Ascending aorta (tissue), 2 donors: ENCODE data around the gene FAAP100. TPM values are rescaled to one million over a fixed set of nuclear protein-coding genes. Genes with fewer than 3 reads are reported as not detected.
A peak's percentile ranks its signal among the peaks of the same experiment; 100 is the strongest.

Experiments
- DNase-seq, 2 donors: peaks; one replicate each; pipeline ENCODE4 v3.0.0-alpha.2; 2019; ENCODE audit warnings: low spot score in 2 of 2
- H3K27ac ChIP-seq, 2 donors: fragments of 200-600 bp; sonication (generic); one replicate each; pipeline ENCODE4 v1.5.1; 2016 to 2017; ENCODE audit warnings: mild to moderate bottlenecking in 1 of 2
- H3K27me3 ChIP-seq: fragments of 200-600 bp; sonication (generic); one replicate; pipeline ENCODE4 v1.5.1; 2017
- H3K36me3 ChIP-seq, 2 donors: fragments of 200-600 bp; sonication (generic); one replicate each; pipeline ENCODE4 v1.5.1; 2016
- H3K4me1 ChIP-seq, 2 donors: fragments of 200-600 bp; sonication (generic); one replicate each; pipeline ENCODE4 v1.5.1; 2016 to 2017; ENCODE audit warnings: mild to moderate bottlenecking in 1 of 2
- H3K4me3 ChIP-seq, 2 donors: fragments of 200-600 bp; sonication (generic); one replicate each; pipeline ENCODE4 v1.5.1; 2016 to 2017; ENCODE audit warnings: mild to moderate bottlenecking in 1 of 2
- H3K9me3 ChIP-seq, 2 donors: fragments of 200-600 bp; sonication (generic); one replicate each; pipeline ENCODE4 v1.5.1; 2016
- intact Hi-C: fragments of 100-400 bp; cut with DNase I; formaldehyde crosslinking; loops from one replicate; pipeline ENCODE4 v1.15.1; 2023
- total RNA-seq: library from RNA; depleted of rRNA; stranded (reverse); fragments of >200 nt; gene quantifications from one replicate; pipeline ENCODE4 v1.1.0, GENCODE V29; 2016
- TF ChIP-seq, protein P1 (sequence below), 3 experiments: fragments of 200-600 bp in 2 of 3; fragments of 450-650 bp in 1 of 3; sonication (generic) in 2 of 3; IDR thresholded peaks; one replicate each; pipeline ENCODE4 v1.5.1; 2016 to 2019; ENCODE audit warnings: antibody characterized with exemption in 3 of 3, mild to moderate bottlenecking in 1 of 3, moderate library complexity in 1 of 3

FAAP100 gene
- total RNA-seq, 1 donor from 2014 or later, result 75.6 TPM

DNA sequence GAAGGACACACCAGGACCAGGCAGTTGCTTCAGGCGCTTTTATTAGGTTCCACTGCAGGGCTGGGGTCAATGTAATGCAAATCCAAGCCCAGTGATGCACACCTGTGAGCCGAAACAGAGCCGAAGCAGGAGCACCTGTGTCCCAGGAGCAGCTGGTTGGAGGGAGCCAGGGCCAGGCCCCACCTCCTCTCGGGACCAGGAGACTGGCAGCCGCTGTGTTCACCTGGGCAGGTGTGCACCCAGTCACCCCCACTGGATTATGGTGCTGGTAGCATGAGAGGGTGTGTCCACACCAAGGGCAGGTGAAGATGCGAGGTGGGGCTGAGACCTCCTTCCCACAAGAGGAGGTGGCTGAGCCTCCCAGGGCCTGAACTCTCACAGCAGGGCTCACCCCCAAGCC, 4.7 kb upstream of the FAAP100 start:
- intact Hi-C loops, result no loop called here
- Histone ChIP-seq H3K4me3 (no peak overlapping the region), H3K27ac (peak overlapping the region; percentile 48 to 70), H3K4me1 (peaks cover 8 to 23% of the 10 kb centered on the region in 2 donors), H3K27me3 (no peaks in the 10 kb centered on the region), H3K36me3 (peaks cover 39 to 48% of the 10 kb centered on the region in 2 donors), H3K9me3 (no peaks in the 10 kb centered on the region)
- TF ChIP-seq, protein P1, sequence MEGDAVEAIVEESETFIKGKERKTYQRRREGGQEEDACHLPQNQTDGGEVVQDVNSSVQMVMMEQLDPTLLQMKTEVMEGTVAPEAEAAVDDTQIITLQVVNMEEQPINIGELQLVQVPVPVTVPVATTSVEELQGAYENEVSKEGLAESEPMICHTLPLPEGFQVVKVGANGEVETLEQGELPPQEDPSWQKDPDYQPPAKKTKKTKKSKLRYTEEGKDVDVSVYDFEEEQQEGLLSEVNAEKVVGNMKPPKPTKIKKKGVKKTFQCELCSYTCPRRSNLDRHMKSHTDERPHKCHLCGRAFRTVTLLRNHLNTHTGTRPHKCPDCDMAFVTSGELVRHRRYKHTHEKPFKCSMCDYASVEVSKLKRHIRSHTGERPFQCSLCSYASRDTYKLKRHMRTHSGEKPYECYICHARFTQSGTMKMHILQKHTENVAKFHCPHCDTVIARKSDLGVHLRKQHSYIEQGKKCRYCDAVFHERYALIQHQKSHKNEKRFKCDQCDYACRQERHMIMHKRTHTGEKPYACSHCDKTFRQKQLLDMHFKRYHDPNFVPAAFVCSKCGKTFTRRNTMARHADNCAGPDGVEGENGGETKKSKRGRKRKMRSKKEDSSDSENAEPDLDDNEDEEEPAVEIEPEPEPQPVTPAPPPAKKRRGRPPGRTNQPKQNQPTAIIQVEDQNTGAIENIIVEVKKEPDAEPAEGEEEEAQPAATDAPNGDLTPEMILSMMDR (IDR thresholded peaks at IDR 0.05), result no peak
- no peak for DNase-seq

DNA sequence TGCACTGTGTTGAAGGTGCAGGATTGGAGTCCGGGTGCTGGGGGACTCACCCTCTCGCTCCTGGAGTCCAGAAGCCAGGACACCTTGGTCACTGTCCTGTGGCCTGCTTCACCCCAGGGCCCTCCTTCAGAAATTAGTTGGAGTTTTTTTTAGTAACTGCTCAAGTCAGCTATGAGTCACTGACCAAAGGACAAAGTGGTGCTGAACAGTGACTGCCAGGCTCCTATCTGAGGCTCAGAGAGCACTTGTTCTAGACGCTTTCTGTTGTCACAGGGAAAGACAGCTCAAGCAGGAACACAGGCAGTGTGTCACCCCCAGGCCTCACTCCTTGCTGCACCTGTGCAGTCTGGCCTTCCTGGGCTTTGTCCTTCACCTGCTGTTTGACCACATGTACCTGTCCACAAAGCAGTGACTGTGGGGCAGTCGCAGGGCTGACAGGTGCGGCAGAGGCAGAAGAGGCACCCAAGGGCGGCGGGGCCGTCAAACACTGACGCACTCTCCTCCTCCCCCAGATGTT, 4.1 kb upstream of the FAAP100 start:
- Histone ChIP-seq H3K36me3 (peaks cover 33 to 45% of the 10 kb centered on the region in 2 donors), H3K9me3 (no peaks in the 10 kb centered on the region), H3K4me3 (no peak overlapping the region), H3K27ac (peak overlapping the region; percentile 48 to 70), H3K27me3 (no peaks in the 10 kb centered on the region), H3K4me1 (peaks cover 13 to 28% of the 10 kb centered on the region in 2 donors)
- intact Hi-C loops, result no loop called here
- TF ChIP-seq, protein P1 (IDR thresholded peaks at IDR 0.05), result no peak
- DNase-seq, result no peak

DNA sequence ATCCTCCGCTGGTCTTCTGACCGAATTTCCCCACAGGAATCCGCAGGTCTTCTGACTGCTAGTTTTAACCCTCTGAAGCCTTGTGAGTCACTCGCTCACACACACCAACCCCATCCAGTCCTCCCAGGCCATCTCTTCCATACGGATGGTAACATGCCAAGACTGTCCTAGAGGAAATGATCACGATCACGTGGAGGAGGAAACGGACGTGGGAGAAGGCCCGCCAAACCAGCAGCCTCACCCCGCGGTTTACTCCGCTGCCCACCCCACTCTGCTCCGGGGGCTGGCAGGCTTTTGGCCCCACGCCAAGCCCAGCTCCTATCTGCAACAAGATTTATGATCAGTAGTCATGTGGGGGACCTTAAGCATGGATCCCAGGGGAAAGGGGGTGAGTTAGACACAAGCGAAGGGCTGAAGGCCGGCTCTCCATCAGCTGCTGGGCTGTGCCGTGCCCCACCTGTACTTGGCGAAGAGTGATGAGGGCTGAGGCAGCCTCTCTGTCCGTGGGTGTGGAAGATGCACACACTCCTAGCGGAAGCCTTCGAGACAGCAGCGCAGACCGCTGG, 1.5 kb upstream of the FAAP100 start:
- TF ChIP-seq, protein P1 (IDR thresholded peaks at IDR 0.05), result no peak
- peaks cover 15 to 34% of the 10 kb centered on the region in 2 donors for H3K36me3 ChIP-seq
- peaks cover 17 to 34% of the 10 kb centered on the region in 2 donors for H3K4me1 ChIP-seq
- intact Hi-C loops, result loop anchor here (1.0 to 2.0 kb wide), 4 partner anchors 13 to 73 kb away; no protein-coding TSS in a partner anchor
- no peaks in the 10 kb centered on the region for H3K27me3 ChIP-seq
- DNase-seq, result no peak
- peak overlapping the region; percentile 75 to 93 for H3K27ac ChIP-seq
- H3K4me3 ChIP-seq, result peak overlapping the region; percentile 81 to 83
- H3K9me3 ChIP-seq, result no peaks in the 10 kb centered on the region

DNA sequence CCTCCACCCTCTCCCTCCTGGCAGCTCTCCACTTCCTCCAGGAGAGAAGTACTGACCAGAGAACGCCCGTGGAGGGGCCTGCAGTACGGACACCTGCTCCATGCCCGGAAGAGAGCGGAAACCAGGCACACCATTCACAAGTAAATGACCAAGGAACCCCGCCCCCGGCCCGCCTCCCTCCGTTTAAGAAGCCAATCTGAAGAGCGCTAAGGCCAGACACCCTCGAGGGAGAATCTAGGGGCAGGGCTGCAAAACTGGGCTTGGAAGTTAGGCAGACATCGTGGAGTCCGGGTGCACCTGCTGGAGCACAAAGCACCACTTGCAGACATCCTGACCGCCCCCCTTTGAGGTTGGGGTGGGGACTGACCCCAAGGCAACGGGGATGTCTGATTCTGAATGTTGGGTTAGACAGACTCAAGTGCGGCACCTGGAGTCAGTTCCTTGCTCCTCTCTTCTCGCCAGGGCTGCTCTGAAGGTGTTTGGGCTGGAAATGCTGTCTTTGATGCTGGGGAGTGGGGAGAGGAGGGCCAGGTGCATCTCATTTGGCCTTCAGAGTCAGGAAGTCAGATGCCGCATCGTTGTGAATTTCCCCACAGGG, 964 bp upstream of the FAAP100 start:
- H3K27ac ChIP-seq, result peak overlapping the region; percentile 75 to 93
- TF ChIP-seq, protein P1 (IDR thresholded peaks at IDR 0.05), result no peak
- peaks cover 13 to 34% of the 10 kb centered on the region in 2 donors for H3K36me3 ChIP-seq
- peaks cover 17 to 34% of the 10 kb centered on the region in 2 donors for H3K4me1 ChIP-seq
- no peaks in the 10 kb centered on the region for H3K27me3 ChIP-seq
- peak; percentile 59 to 90 for DNase-seq
- no peaks in the 10 kb centered on the region for H3K9me3 ChIP-seq
- intact Hi-C loops, result loop anchor here (1.0 to 2.0 kb wide), 4 partner anchors 13 to 72 kb away; no protein-coding TSS in a partner anchor
- H3K4me3 ChIP-seq, result peak overlapping the region; percentile 81 to 83

DNA sequence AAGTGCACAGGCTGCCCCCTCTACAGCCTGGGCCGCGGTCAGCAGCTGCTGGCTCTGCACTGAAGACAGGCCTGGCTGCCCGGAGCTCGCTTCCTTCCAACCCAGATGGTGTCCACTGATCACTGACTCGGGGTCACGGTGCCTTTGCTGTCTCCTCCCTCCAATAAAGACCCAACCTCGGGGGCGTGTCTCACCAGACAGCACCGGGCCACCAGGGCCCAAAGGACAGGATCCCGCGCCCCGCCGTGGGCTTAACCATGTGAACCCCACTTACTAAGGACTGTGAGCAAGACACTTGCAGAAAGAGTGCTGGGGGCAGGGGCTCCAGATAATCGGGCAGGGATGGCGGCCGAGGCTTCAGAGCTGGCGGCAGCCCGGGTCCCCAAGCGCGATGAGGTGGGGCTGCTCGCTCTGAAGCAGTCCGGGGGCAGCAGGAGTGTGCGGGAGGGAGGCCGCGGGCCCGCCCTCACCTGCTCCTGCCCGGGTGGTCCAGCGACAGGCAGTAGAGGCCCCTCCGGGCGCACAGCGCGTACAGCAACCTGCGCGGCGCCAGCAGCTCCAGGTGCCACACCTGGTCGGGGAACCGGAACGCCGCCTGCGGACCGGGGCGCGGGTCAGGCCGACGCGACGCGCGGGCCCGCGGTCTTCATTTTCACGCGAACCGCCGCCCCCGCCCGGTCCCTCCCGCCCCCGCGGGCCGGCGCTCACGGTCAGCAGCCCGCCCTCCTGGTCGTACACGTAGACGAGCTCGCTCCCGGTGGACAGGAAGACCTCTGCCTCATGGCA, 502 bp downstream of the FAAP100 start:
- H3K27me3 ChIP-seq, result no peaks in the 10 kb centered on the region
- H3K36me3 ChIP-seq, result peaks cover 18 to 35% of the 10 kb centered on the region in 2 donors
- H3K4me3 ChIP-seq, result peak overlapping the region; percentile 81 to 83
- peaks cover 17 to 31% of the 10 kb centered on the region in 2 donors for H3K4me1 ChIP-seq
- H3K9me3 ChIP-seq, result no peaks in the 10 kb centered on the region
- peak overlapping the region; percentile 75 to 93 for H3K27ac ChIP-seq
- intact Hi-C loops, result loop anchor here (1.0 to 2.0 kb wide), 3 partner anchors 37 to 71 kb away; no protein-coding TSS in a partner anchor
- TF ChIP-seq, protein P1 (IDR thresholded peaks at IDR 0.05), result peak in 1 of 3 experiments; percentile 11
- no peak for DNase-seq
